ENCODE data around the gene TMEM238L.

The TMEM238L gene

DNA sequence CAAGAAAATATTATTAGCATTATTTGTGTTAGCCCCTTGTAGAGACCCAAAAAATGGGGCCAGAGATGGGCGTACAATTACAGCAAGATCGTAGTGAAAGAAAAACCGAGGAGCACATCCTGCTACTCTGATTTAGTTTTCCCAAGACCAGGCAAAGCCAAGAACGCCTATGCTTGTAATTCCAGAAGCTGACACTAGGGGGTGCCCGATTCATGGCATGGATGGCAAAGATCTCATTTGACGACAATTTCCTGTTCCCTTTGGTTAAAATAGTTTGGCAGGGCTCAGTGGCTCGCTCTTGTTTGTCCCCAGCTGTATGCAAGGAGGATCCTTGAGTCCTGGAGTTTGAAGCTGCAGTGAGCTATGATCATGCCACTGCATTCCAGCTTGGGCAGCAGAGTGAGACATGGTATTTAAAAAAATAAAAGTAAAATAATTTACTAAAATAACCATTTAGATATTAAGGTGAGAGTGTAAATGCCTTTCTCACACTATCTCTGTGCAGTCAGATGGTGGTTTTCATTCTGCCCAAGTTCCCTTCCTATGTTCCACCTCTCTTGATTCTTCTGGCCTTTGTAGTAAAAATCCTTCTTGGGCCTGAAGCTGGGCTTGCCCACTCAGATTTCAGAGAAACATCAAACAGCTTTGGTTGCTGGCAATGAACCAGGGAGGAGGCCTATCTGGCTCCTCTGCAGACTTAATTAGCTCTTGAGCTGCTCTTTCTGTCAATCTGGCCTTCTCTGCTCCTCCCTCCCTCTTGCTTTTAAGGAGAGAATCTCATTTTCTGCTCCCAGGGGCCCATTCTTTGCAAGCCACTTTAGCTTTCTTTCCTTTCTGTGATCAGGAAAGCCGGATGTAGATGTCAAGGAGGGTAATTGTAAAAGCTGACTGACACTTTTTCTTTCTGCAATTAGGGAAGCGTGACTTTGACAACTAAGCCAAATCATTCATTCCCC is 31.2 kb downstream of the TMEM238L start:
- peak; percentile 71 for DNase-seq

DNA sequence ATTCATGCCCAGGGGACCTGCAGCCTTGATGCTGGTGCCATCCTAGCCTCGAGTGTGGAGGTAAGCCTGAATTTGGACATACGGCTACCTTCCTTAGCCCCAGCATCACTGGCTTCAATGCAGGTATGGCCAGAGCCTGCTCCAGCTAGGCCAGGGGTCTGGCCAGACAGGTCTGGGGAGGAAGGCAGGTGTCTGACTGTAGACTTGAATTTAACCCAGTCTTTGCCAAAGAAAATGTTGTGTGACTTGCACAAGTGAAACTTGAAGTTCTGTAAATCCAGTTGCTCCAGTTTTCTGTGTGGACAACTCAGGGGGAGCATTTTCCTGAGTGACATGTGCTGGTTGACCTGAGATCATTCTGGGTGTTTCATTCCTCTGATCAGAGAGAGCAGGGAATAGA is 32.8 kb downstream of the TMEM238L start:
- no peak for DNase-seq

DNA sequence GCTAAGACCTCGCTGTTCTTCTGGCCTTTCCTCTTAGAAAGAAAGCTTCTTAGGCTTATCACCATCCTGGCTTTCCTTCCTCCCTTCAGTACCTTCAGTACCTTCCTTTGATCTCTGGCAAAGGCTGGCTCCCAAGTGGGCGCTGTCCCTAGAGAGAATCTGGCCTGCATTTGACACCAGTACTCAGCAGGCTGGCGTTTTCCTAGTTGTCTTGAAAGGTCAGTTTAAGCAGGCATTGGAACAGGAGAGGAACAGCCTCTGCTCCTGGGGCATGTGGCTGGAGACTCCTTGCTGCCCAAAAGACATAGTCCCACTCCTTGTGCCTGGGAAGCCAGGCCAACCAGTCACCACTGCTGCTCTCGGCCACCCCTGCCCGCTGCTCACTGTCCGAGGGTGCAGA is 34.1 kb downstream of the TMEM238L start:
- no peak for DNase-seq

DNA sequence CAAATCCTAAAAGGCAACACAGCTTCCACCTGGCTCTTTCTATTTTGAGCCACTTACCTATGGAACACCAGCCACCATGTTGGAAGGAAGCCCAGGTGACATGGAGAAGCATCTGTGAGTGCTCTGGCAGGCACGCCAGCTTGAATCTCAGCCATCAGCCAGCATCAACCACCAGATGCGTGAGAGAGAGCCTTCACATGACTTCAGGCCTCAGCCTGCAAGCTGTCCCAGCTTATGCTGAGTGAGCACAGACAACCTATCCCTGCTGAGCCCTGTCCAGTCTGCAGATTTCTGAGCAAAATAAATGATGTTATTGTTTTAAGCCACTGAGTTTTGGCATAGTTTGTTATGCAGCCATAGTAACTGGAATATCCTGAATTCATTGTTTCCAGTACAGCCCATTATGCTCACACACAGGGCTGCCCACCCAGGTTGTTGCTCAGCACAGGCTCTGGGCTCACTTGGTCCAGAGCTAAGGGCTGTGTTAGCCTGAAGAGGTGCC is 35.1 kb downstream of the TMEM238L start:
- DNase-seq, result no peak

DNA sequence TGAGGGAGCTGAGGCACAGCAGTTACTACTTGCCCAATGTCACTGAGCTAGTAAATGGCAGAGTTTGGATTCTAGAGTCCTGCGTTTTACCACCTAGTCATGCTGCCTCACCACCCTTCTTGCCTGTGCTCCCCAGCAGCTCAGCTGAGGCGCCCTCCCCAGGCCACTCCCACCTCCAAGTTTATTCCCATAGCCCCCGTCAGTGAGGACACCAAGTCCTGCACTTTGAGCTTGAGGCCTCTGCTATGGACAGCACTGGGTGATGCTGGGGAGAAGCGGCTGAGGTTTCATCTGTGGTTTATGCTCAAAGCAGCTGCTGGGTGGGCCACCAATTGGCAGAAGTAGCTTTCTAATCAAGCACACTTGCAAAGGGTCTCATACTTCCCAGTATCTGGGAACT is 36.7 kb downstream of the TMEM238L start:
- DNase-seq, result no peak

DNA sequence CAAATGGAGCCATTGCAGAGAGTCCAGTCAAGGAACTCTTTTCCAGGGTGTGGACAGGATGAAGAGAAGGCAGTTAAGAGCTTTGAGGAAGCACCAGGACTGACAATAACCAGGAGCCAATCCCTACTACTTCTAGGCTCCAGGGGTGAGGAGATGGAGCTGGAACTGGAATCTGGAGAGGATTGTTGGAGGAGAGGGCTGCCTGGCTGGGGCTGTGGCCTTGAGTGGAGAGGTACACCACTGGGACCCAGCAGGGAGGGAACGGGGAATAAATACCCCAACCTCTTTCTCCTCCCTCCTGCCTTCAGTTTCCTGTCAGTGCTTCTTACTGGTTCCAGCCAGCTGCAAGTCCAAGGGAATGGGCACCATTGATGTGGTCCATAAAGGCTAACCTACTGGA is 41.9 kb downstream of the TMEM238L start:
- DNase-seq, result no peak

DNA sequence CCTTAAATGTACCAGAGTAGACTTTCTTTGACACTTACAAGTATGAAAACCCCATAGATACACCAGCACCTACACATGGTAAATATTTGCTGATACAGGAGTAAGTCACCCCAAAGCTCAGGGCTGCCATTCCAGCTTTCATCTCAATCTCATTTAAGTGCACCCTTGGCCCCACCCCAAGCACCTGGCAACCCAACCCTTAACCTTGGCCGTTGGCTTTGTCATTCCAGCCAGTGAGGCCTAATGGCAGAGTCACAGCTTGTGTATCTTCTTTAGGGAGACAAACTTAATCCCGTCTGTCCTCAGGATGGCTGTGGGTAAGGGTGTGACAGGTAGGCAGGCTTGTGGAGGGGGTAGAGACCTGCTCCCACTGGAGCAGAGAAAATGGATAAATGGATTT is 42.6 kb downstream of the TMEM238L start:
- DNase-seq, result no peak

DNA sequence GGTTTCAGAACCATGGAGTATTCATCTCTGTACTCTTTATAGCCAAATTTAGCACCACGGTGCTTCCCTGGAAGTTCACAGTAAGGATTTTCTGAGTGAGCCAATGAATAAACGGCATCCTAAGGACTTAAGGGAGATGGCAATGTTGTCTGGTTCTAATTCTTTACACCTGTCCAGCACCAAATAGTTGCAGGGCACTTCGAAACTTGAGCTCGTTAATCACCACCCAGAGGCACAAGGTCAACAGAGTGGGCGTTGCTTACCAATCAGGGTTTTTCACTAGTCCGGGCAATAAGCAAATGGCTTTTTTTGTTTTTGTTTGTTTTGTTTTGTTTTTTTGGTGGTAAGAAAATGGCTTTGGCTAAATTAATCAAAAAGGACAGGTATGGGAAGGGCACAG is 45.8 kb downstream of the TMEM238L start:
- DNase-seq, result no peak

DNA sequence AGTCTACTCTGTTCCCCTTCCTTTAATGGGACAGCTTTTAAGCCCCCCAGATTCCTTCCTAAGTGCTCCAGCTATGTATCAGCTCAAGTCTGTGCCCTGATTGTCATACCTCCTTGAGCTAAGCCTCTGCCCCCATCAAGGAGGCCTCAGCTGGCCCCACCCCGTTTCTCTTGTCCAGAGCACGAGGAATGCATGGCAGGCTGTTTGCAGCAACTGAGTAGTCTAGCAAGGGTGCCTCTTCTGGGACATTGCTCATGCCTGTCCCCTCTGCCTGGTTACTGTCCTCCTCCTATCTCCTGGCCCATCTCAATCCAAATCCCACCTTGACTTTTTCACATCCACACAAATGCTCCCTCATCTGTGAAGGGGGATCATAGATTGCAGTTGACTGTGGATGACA is 46.3 kb downstream of the TMEM238L start:
- no peak for DNase-seq

DNA sequence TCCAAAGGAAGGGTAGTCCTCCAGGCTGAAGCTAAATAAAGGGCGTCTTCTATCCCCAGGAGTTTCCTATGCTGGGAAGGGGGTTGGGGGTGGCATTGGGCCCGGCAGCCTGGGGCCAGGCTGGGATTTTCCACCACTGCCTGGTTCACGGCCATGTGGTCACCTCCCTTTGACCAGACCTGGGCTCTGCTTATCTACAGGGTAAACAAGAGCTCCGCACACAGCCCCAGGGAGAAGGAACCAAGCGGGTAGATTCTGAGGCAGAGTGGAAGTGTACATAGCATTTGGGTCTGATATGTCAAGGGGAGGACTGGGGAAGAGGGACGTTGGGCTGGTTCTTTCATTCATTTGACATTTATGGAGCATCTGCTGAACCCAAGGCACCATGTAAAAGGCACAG is 46.8 kb downstream of the TMEM238L start:
- no peak for DNase-seq

DNA sequence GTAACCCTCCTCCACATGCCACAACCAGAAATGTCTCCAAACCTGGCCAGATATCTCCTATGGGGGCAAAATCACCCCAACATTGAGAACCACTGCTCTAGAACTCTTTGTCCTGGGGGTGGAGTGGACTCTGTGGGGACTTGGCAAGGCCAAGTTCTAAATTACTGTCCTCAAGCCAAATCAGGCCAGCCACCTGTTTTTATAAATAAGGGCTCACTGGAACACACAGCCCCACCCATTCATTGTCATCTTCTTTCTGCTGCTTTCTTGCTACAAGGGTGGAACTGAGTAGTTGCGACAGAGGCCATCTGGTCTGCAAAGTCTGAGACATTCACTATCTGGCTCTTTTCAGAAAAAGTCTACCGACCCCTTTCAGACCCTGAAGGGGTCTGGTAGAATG is 47.3 kb downstream of the TMEM238L start:
- DNase-seq, result no peak

DNA sequence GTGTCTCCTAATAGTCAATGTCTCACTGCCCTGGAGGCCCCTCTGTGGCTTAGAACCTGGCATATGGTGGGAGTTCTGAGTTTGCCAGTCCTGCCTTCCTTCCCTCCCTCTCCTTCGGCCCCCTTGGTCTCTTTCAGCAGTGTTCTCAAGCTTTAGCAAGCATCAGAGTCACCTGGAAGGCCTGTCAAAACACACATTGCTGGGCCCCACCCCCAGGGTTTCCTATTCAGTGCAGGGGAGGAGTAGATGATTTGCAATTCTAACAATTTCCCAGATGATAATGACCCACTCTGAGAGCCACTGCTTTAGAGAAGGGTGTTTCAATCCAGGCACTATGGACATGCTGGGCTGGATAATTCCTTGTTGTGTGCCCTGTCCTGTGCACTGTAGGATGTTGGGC is 47.7 kb downstream of the TMEM238L start:
- DNase-seq, result no peak

DNA sequence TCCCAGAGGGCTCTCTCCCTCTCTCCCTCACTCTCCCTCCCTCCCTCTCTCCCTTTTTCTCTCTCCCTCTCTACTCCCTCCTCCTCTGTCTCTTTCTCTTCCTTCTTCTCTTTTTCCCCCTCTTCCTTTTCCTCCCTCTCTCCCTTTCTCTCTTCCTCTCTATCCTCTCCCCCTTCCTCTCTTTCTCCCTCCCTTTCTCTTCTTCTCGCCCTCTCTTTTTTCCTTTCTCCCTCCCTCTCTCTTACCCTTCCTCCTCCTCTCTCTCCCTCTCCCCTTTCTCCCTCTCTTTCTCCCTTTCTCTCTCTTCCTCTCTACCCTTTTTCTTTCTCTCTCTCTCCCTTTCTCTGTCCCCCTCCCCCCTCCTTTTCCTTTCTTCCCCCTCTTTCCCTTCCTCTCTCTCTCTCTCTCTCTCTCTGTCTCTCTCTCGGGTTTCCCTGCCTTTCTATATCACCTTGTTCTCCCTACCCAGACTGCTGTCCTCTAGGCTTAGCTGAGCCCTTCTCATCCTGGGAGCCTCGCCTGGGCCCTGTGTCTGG is 48.2 kb downstream of the TMEM238L start:
- no peak for DNase-seq

DNA sequence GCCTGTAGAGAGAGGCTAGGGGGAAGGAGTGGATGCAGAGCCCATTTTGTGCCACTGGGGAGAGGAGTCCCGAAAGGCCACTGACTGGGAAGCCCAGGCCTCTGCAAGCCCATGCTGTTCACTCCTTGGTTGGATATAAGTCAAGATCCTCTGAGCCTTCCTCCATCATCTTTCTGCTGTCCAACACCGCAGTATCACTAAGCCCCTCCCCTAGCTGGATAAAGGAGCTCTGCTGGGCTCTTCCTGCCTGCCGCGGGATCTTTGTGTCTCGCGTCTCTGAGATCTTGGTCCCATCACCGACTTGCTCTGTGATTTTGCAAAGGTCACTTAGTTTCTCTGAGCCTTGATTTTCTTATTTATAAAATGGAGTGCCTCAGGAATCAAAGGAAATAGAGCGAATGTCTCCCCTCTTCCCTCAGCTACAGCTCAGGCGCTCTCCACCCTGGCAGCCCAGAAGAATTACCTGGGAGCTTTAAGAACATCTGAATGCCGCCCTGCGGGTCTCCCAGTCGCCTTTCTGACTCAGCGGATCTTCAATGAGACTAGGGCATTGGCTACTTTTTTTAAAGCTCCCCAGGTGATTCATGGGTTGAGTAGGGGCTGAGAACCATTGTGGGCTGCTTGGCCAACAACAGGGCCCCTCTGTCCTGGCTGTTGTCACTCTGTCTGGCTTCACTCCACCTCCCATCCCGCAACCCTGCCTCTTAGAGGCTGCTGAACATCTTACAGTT is 48.9 kb downstream of the TMEM238L start:
- DNase-seq, result no peak

DNA sequence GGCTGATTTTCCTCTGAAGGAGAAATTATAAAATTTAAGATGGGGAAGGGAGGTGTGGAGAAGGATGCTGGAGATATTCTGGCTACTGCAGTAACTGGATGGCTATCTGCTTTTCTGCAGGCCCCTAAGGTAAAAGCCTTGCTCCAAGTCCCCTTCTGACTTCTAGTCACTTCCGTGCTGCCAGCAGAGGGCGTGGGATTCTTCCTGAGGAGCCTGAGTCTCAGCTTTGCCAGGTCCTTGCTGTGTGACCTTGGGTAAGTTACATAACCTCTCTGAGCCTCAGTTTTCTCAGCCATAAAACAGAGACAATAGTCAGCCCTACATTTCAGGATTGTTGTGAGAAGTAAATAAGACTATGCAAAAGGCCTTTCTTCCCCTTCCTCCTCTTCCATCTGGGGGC is 49.8 kb downstream of the TMEM238L start:
- no peak for DNase-seq

DNA sequence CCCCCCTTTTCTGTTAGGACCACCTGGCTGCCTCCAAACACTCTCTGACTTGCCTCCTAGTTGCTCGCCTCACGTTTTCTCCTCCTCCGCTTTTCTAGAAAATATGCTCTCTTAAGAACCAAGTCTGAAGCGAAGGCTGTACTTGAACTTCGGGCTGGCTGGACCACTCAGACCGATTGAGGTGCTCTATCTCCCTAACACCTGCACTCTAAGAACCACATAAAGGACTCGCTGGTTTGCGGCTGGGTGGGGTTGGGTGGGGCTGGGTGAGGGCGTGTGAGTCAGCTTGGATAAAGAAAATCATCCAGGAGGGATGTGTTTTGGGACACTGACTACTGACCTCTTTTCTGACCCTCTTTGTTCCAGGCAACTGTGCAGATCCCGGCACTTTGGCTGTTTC is 51.2 kb downstream of the TMEM238L start:
- no peak for DNase-seq

DNA sequence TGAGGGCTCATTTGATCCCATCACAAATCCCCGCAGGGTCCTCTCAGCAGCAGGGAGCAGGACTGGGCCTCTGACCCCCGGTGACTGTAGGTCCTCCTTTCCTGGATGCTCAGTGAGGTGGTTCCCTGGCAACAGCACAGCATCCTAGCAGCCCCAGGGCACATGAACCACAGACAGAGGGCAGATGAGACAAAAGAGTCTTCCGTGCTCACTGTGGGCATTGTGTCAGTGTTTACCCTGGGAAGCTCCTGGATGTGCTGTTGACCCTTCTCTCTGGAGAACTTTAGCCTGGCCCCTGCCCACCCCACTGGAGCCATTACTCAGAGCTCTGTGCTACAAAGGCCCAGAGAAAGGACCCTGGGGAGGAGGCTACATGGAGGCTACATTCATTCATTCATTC is 52.3 kb downstream of the TMEM238L start:
- DNase-seq, result no peak

DNA sequence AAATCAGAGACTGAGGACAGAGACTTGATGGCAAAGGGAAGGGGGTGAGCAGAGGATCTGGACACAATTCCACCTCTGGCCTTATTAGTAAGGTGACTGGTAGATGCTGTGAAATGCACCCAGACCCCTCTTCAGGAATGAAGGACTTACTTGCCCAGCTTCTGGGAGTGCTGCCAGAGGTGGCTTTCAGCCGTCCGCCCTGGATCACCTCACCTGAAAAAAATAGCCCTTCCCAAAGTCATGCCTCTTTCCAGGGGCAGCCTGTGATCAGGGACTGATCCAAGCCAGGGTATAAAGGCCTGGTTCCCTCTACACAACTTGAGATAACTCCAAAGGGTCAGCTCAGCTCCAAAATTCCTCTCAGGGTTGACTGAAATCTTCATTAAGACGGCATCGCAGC is 53.7 kb downstream of the TMEM238L start:
- DNase-seq, result no peak

DNA sequence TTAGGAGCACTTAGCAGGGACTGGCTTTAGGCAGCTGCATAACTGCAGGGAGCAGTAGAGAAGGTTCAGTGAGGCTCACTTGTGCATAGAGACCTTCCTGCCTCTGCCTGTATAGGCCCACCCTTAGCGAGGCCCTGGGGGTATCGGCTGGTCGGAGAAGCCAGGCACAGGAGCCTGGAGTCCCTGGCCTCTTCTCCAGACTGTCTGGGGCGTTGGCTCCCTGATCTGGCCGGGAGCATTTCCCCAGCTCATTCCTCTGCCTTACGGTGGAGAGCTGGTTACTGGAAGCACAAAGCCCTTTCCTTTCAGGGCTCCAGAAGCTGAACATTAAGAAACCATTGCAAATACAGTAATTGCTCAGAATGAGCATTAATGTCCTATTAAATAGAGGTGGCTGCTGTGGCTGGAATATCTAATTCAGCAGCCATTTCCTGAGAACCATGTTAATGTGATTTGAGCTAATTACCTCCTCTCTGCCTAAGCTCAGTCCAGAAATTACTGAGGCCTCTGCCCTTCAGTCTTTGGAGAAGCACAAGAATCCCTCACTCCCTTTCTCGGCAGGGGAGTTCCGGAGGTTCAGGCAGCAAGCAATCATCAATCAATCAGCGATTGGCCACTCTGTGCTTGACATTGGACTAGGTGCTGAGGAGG is 55.2 kb downstream of the TMEM238L start:
- peak; percentile 5 for DNase-seq

DNA sequence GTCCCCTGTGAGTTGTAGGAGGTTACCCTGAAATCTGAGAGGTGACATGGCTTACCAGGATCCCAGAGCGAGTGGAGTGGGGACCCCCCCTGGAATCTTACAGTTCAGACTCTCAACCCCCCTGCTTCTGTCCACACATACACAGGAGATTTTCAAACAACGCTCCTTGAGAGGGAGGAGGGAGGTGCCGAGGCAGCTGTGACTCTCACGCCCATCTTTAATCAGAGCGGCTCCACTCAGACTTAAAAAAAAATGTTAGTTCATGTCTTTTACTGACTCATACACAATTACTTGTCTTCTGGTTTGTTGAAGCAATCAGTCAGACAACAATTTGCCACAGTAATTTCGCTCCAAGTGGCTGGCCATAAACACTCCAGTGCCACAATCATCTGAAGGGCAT is 58.7 kb downstream of the TMEM238L start:
- peak; percentile 68 for DNase-seq

Data from NCI-H2227 treated with DMSO at 0.1 percent for 48 hours (cell line).